Fibroblast of skin of right quadriceps (primary cell): ENCODE results near the gene RBM44.
A peak's percentile ranks its signal among the peaks of the same experiment; 100 is the strongest.
"Not testable (repeated sequence)": the region's sequence is repeated elsewhere in the genome, so short reads cannot be mapped to it uniquely, and the experiment has no call there.

Source experiments
- DNase-seq: peaks from one replicate; pipeline ENCODE4 v3.0.0-alpha.2; 2013

Gene RBM44

DNA sequence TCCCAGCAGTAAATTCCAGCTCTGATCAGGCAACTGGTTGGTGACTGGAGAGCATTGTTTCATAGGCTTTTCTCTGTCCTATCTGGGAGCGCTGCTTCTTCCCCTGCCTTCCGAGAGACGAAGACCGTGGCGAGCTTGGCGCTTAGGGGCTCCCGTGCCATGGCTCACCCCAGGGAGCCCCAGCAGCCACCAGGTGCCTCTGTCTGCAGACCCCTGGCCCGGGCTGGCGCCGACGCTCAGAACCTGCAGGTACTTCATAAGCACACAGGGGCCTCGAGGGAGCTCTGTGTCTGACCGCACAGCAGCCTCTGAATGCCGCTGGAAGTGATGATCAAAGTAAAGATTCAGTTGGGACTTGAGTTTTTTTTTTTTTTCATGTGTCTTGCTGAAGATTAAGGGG lies 19.1 kb upstream of the RBM44 start:
- no peak for DNase-seq

- DNase-seq, result no peak
Observed at GRCh38 chr2:237782181-237782580, 16.4 kb upstream of the RBM44 start.

DNA sequence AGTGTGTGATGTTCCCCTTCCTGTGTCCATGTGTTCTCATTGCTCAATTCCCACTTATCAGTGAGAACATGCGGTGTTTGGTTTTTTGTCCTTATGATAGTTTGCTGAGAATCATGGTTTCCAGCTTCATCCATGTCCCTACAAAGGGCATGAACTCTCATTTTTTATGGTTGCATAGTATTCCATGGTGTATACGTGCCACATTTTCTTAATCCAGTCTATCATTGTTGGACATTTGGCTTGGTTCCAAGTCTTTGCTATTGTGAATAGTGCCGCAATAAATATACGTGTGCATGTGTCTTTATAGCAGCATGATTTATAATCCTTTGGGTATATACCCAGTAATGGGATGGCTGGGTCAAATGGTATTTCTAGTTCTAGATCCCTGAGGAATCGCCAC lies 14.9 kb upstream of the RBM44 start:
- not testable (repeated sequence) for DNase-seq

GRCh38 chr2:237786936-237787335 lies 11.6 kb upstream of the RBM44 start:
- DNase-seq, result no peak

DNA sequence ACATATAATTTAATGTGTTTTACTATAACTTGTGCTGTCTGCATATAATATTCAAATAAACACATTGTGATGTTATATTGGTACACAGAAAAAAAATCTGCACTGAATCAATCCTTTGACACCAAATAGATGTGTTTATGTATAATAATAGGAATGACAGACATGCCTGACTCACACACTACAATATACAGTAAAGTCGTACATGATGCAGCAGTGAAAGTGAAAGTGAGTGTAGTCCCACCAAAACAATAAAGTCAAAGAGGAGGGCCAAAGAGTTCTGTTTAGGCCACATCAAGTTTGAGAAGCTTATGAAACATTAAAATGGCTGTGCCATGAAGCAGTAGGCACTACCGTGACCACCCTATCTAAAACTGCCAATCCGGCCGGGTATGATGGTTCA lies 8.2 kb upstream of the RBM44 start:
- peak; percentile 26 for DNase-seq

DNA sequence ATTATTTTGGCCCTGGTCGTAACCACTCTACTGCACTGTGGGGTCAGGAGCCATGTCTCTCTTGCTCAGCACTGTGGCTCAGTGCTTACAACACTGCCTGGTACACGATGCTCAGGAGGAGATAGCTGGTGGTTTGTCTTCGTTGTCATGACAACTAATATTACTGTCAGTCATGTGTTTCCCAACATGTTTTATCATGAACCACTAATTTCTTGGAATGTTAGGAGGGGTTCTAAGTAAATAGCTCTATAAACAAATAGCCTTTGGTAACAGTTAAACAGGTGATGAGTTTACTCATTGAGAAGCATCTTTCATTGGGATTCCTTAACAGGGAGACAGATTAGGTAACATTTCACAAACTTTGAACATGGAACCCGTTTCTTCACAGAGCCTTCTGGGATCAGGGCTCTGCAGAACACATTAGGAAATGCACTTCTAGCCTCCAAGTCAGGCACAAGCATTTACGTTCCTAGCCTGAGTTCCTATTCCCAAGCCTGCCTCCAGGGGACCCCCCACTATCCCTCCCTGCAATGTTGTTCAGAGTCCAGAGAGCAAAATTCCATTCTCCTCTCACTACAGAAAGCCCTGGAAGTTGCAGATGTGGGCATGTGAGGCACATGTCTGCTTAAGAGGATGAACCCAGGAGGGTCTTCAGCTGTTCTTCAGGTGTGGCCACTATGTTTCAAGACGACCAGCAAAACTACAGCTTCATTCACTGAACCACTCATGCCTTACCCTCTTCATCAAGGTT lies 6.4 kb upstream of the RBM44 start:
- DNase-seq, result no peak

DNA sequence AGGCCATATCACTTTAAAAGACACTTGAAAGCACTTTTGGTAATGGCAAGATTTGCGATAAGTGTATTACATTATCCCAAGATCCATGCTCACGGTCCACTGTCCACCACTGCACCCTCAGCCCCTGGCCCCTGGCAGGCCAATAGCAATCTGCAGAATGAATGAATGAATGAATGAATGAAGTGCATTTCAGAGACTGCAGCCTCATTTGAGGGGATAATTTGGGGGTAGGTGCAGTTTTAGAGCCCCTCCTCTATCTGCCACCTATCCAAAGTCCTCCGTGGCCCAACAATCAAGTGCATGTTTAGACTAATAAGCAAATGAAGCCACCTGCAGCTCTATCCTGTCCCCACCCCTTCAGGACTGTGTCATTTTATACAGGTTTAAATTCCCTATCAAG lies 1.3 kb upstream of the RBM44 start:
- DNase-seq, result no peak

GRCh38 chr2:237799060-237799428 lies 465 bp downstream of the RBM44 start:
- DNase-seq, result no peak

DNA sequence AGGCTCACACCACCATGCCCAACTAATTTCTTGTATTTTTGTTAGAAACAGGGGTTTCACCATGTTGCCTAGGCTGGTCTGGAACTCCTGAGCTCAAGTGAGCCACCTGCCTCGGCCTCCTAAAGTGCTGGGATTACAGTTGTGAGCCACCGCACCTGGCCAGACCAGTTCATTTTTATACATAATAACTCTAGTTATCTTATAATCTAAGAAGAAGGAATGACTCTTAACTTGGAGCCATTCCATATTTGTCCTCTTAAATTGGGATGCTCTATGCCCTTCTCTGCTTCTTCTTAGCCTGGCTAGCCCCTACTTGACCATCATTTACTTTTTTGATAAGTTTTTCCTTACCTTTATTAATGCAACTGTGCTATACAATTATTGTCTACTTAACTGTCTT lies 2.9 kb downstream of the RBM44 start:
- DNase-seq, result no peak

DNA sequence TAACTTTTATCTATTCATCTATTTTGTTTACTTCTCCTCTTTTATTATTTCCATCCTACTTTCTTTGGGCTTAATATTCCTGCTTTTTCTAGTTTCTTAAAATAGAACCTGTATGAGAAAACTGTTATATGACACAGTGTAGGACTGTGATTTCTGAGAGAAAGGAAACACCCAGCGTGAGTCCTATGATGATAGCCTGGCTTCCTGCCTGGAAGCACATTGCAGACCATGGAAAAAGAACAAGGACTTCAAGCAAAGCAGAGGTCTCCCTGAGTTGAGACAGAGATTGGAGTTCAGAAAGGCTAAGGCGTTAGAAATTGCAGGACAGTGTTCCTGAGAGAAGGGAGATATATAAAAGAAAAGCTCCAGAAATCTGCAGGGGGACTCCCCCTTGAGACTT lies 7.8 kb downstream of the RBM44 start:
- DNase-seq, result peak; percentile 14

- DNase-seq, result no peak
Observed at GRCh38 chr2:237815637-237816036, 17.1 kb downstream of the RBM44 start.

GRCh38 chr2:237816531-237816930 lies 18.0 kb downstream of the RBM44 start:
- DNase-seq, result no peak

DNA sequence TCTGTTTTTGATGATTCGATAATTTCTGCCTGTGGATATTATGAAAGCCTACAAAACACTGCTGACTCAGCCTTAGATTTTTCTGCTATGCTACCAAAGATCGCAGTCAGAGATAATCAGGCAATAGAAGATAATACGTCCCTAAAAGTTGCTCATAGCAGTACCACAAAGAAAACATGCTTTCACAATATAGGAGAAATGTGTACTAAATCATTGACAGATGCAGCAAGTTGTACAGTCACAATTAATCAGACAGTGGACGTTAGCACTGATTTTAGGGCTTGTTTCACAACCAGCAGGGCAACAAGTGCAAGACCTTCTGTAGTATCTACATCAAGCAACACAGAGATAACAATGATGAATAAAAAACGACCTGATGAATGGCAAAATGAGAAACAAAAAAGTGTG lies 19.5 kb downstream of the RBM44 start:
- DNase-seq, result peak; percentile 87

- no peak for DNase-seq
Observed at GRCh38 chr2:237819231-237819630, 20.7 kb downstream of the RBM44 start.

DNA sequence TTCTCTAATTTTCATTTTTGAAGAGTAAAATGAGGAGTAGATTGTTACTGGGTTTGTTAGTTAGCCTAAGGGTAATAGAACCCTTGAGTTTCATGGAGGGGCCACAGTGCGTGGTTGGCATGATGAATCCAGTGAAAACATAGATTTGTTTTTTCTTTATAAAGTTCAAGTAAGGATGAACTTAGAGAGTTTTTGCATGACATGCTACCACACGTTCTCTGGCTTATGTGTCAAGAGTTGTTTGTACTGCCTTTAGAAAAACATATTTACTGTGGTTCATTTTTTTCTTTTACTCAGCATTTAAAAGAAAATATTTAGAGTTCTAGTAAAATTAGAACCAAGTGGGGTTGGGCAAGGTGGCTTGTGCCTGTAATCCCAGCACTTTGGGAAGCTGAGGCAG lies 21.8 kb downstream of the RBM44 start:
- no peak for DNase-seq

- DNase-seq, result no peak
Observed at GRCh38 chr2:237823544-237823943, 25.0 kb downstream of the RBM44 start.

GRCh38 chr2:237824085-237824484 lies 25.5 kb downstream of the RBM44 start:
- DNase-seq, result no peak

DNA sequence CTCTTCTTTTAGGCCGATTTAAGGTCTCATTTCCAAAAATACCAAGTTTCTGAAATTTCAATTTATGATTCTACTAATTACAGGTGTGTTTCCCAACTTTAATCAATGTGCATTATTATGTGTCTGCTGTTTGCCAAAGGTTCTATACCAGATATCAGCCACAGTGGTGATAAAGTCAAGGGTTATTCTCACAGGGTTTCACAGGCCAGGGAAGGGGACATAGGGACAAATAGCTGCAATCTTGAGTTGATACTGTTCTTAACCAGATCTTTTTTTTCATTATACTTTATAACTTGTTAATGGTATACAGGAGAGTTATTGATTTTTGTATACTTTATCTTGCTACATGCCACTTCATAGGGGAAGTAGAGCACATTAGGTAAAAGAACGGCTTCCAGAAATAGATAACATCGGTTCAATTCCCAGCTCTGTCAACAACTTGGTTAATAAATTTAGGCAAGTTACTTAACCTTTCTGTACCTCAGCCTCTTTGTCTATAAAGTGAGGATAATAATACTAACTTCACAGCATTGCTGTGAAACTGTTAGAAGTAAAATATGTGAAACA lies 28.9 kb downstream of the RBM44 start:
- DNase-seq, result no peak

- DNase-seq, result no peak
Observed at GRCh38 chr2:237830522-237830921, 31.9 kb downstream of the RBM44 start.

- DNase-seq, result peak; percentile 37
Observed at GRCh38 chr2:237833546-237833945, 35.0 kb downstream of the RBM44 start.

GRCh38 chr2:237835372-237835771 lies 36.8 kb downstream of the RBM44 start:
- no peak for DNase-seq

DNA sequence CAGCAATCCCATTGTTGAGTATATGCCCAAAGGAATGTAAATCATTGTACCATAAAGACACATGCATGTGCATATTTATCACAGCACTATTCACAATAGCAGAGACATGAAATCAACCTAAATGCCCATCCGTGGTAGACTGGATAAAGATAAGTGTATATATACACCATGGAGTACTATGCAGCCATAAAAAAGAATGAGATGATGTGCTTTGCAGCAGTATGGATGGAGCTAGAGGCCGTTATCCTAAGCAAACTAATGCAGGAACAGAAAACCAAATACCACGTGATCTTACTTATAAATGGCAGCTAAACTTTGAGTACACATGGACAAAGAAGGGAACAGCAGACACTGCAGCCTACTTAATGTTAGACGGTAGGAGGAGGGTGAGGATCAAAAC lies 42.5 kb downstream of the RBM44 start:
- no peak for DNase-seq

DNA sequence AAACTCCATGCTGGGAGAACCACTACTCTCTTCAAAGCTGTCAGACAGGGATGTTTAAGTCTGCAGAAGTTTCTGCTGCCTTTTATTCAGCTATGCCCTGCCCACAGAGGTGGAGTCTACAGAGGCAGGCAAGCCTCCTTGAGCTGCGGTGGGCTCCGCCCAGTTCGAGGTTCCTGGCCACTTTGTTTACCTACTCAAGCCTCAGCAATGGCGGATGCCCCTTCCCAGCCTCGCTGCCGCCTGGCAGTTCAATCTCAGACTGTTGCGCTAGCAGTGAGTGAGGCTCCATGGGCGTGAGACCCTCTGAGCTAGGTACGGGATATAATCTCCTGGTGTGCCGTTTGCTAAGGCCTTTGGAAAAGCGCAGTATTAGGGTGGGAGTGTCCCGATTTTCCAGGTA lies 50.4 kb downstream of the RBM44 start:
- not testable (repeated sequence) for DNase-seq

GRCh38 chr2:237854295-237854694 lies 55.7 kb downstream of the RBM44 start:
- no peak for DNase-seq

DNA sequence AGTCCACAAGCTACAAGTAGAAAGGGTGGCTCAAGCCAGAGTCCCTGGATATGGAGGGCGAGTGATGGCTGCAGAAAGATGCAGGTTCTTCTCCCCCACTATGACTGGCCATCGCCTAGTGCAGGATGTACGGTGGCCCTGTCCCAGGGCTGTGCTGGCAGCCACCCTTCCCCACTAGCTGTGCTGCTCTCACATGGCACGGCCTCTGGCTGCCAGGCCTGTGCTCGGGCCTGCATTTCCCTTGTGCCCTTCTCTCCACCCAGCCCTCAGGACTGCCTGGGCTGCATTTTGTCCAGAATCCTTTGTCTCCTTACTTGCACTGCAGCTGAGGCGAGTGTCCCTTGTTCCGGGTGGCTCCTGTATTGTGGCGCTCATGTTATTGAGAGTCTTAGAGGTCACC lies 59.2 kb downstream of the RBM44 start:
- DNase-seq, result no peak
